GM12892 (cell line): ENCODE measurements around the gene SDCBP2.

Experiments
- POLR2A ChIP-seq: IDR thresholded peaks from 2 replicates; pipeline ENCODE4 v1.6.1; 2011; ENCODE audit warnings: low read depth, low read length, control low read depth
- POLR2AphosphoS5 ChIP-seq: IDR thresholded peaks from 2 replicates; pipeline ENCODE4 v1.6.1; 2011; ENCODE audit warnings: low read depth, low read length, control low read depth

GRCh38 chr20:1320016-1320415 lies 8.9 kb downstream of the SDCBP2 start:
- TF ChIP-seq POLR2AphosphoS5 (no peak), POLR2A (no peak)
